Measurements from ENCODE around the gene CHST9. TPM values are rescaled to one million over a fixed set of nuclear protein-coding genes. Genes with fewer than 3 reads are reported as not detected.

CHST9 gene
- total and polyA plus RNA-seq, 10 of the 15 experiments (the other 5 are each of a cell fraction or from before 2014, with no cell fraction given) = 0.34 TPM; not detected in 9

- no peak for DNase-seq (ENCODE audit: low read depth, low spot score)
- Histone ChIP-seq H3K27me3 (replicated peaks in 1 of 2; ENCODE audit: control insufficient read depth in 2 of 2, insufficient read depth in 2 of 2, low read length in 1 of 2) (no peaks in the 10 kb centered on the region), H3K4me1 (ENCODE audit: control insufficient read depth, insufficient read depth, low read length) (no peaks in the 10 kb centered on the region), H3K9ac (ENCODE audit: control insufficient read depth, insufficient read depth, low read length) (no peak overlapping the region), H2AFZ (ENCODE audit: control insufficient read depth, low read depth, low read length) (no peak overlapping the region), H3K27ac (ENCODE audit: control insufficient read depth, insufficient read depth) (no peak overlapping the region), H4K20me1 (ENCODE audit: control insufficient read depth, insufficient read depth) (no peaks in the 10 kb centered on the region), H3K4me3 (no peak overlapping the region), H3K79me2 (ENCODE audit: control insufficient read depth, insufficient read depth, low read length) (no peaks in the 10 kb centered on the region), H3K4me2 (ENCODE audit: control insufficient read depth, insufficient read depth) (no peak overlapping the region), H3K36me3 (ENCODE audit: control insufficient read depth in 2 of 2, insufficient read depth in 2 of 2, low read length in 1 of 2) (no peaks in the 10 kb centered on the region), H3K9me3 (replicated peaks; ENCODE audit: control insufficient read depth, insufficient read depth, low read length) (no peaks in the 10 kb centered on the region)
- ChIA-PET CTCF (no interaction called here), SMC1A (ENCODE audit: uncharacterized antibody, unreplicated experiment) (no interaction called here), POLR2A (no interaction called here), RAD21 (ENCODE audit: unreplicated experiment) (no interaction called here)
- in situ Hi-C loops (cut with MboI) = no loop called here
- FAIRE-seq = no peak
- intact Hi-C loops (cut with micrococcal nuclease; ENCODE audit: unreplicated experiment) = no loop called here
- no TSS peak for BruUV-seq (replicated peaks)
- 37% methylated on average over 6 of the region's 6 CpGs for WGBS (ENCODE audit: insufficient coverage, insufficient replicate concordance, low lambda C conversion rate, missing lambda C conversion rate)
- no peak for ATAC-seq
- TF ChIP-seq SPI1 (IDR thresholded peaks at IDR 0.05; ENCODE audit: borderline replicate concordance, insufficient read depth, low read depth, low read length) = no peak
- TF ChIP-seq NFIC (IDR thresholded peaks at IDR 0.05; ENCODE audit: low read depth, low read length) = no peak
- no peak for TF ChIP-seq SMC3 (IDR thresholded peaks at IDR 0.05; ENCODE audit: borderline replicate concordance, low read length)
- TF ChIP-seq TARDBP (IDR thresholded peaks at IDR 0.05; ENCODE audit: borderline replicate concordance) = no peak
- TF ChIP-seq ATF3 (IDR thresholded peaks at IDR 0.05; ENCODE audit: borderline replicate concordance, extremely low read depth, low read depth, low read length) = no peak
- TF ChIP-seq ZBTB11 (CRISPR knock-in tag; IDR thresholded peaks at IDR 0.05) = no peak
- no peak for TF ChIP-seq WRNIP1 (IDR thresholded peaks at IDR 0.05; ENCODE audit: borderline replicate concordance, low read depth, low read length)
- TF ChIP-seq CREB1 (IDR thresholded peaks at IDR 0.05; ENCODE audit: low read depth) = no peak
- TF ChIP-seq MYB (IDR thresholded peaks at IDR 0.05; ENCODE audit: borderline replicate concordance, low read depth, low read length) = no peak
- no peak for TF ChIP-seq ESRRA (IDR thresholded peaks at IDR 0.05; ENCODE audit: low read length)
- TF ChIP-seq FOS (IDR thresholded peaks at IDR 0.05; ENCODE audit: borderline replicate concordance, extremely low read depth, insufficient read length) = no peak
- no peak for TF ChIP-seq SREBF2 (IDR thresholded peaks at IDR 0.05; ENCODE audit: low read length)
- TF ChIP-seq BCLAF1 (IDR thresholded peaks at IDR 0.05) = no peak
- TF ChIP-seq TCF12 (IDR thresholded peaks at IDR 0.05; ENCODE audit: low read depth, low read length) = no peak
- TF ChIP-seq MYC (IDR thresholded peaks at IDR 0.05; ENCODE audit: insufficient read depth, insufficient read length, insufficient replicate concordance, low read length, severe bottlenecking) = no peak
Observed at GRCh38 chr18:26941584-26941983, 243.5 kb downstream of the CHST9 start.

Data from GM12878 (cell line).